T-helper 1 cell (primary cell): Measurements from ENCODE around the gene UBE2U.
A peak's percentile ranks its signal among the peaks of the same experiment; 100 is the strongest.
"Not testable (repeated sequence)": the region's sequence is repeated elsewhere in the genome, so short reads cannot be mapped to it uniquely, and the experiment has no call there.

Experiments used
- DNase-seq, 5 donors: peaks; one replicate each; pipeline ENCODE4 v3.0.0-alpha.2; 2012 to 2020

Gene UBE2U

GRCh38 chr1:64194168-64195080 lies 9.0 kb upstream of the UBE2U start:
- DNase-seq, result no peak

- no peak for DNase-seq
Observed at GRCh38 chr1:64195081-64195395, 8.4 kb upstream of the UBE2U start.

GRCh38 chr1:64196074-64196870 lies 7.2 kb upstream of the UBE2U start:
- DNase-seq, result no peak

- no peak for DNase-seq
Observed at GRCh38 chr1:64197076-64197475, 6.3 kb upstream of the UBE2U start.

GRCh38 chr1:64199154-64199553 lies 4.3 kb upstream of the UBE2U start:
- no peak for DNase-seq

GRCh38 chr1:64200064-64200463 lies 3.4 kb upstream of the UBE2U start:
- DNase-seq, result no peak

GRCh38 chr1:64209221-64209620 lies 5.8 kb downstream of the UBE2U start:
- DNase-seq, result no peak

- no peak for DNase-seq
Observed at GRCh38 chr1:64212031-64212430, 8.6 kb downstream of the UBE2U start.

GRCh38 chr1:64215576-64215975 lies 12.2 kb downstream of the UBE2U start:
- DNase-seq, result no peak

- DNase-seq, result no peak
Observed at GRCh38 chr1:64220241-64220640, 16.8 kb downstream of the UBE2U start.

GRCh38 chr1:64223329-64224151 lies 20.1 kb downstream of the UBE2U start:
- DNase-seq, result peak in 1 of 5 donors; percentile 9

- not testable (repeated sequence) for DNase-seq
Observed at GRCh38 chr1:64224236-64224635, 20.8 kb downstream of the UBE2U start.

GRCh38 chr1:64228167-64228957 lies 24.9 kb downstream of the UBE2U start:
- no peak for DNase-seq

- no peak for DNase-seq
Observed at GRCh38 chr1:64229307-64229706, 25.9 kb downstream of the UBE2U start.

GRCh38 chr1:64231153-64231552 lies 27.7 kb downstream of the UBE2U start:
- DNase-seq, result no peak

- no peak for DNase-seq
Observed at GRCh38 chr1:64231654-64232053, 28.2 kb downstream of the UBE2U start.

- DNase-seq, result no peak
Observed at GRCh38 chr1:64234714-64235113, 31.3 kb downstream of the UBE2U start.

GRCh38 chr1:64235181-64235580 lies 31.8 kb downstream of the UBE2U start:
- no peak for DNase-seq

GRCh38 chr1:64235910-64236309 lies 32.5 kb downstream of the UBE2U start:
- no peak for DNase-seq

- no peak for DNase-seq
Observed at GRCh38 chr1:64236541-64236954, 33.1 kb downstream of the UBE2U start.

GRCh38 chr1:64239519-64239918 lies 36.1 kb downstream of the UBE2U start:
- DNase-seq, result not testable (repeated sequence)

- no peak for DNase-seq
Observed at GRCh38 chr1:64240206-64240605, 36.8 kb downstream of the UBE2U start.
